GM12878 (cell line): ENCODE results near the gene N4BP3.

Experiments
- CHD4 ChIP-seq: fragments of 200-600 bp; sonication (generic); IDR thresholded peaks from 2 replicates; pipeline ENCODE4 v1.6.1; 2016; ENCODE audit warnings: mild to moderate bottlenecking
- CTCF ChIP-seq, 3 experiments: IDR thresholded peaks in 2 of 3; conservative IDR thresholded peaks in 1 of 3; 2 replicates each; pipeline ENCODE4 v1.5.1; 2011; ENCODE audit warnings: low read depth in 3 of 3, low read length in 3 of 3, mild to moderate bottlenecking in 3 of 3, control low read depth in 2 of 3, moderate library complexity in 2 of 3, inconsistent platforms in 1 of 3, mixed read lengths in 1 of 3; ENCODE audit not compliant: control insufficient read depth in 2 of 3, insufficient read depth in 1 of 3; ENCODE audit errors: extremely low read depth in 1 of 3
- NRF1 ChIP-seq: conservative IDR thresholded peaks from 2 replicates; pipeline ENCODE4 v1.6.1; 2011; ENCODE audit warnings: mild to moderate bottlenecking, low read depth, low read length, improper control_type of control experiment
- POLR2AphosphoS5 ChIP-seq: IDR thresholded peaks from 2 replicates; pipeline ENCODE4 v1.6.1; 2011; ENCODE audit warnings: mild to moderate bottlenecking, low read length, inconsistent platforms
- RBBP5 ChIP-seq: fragments of 200-600 bp; sonication (generic); conservative IDR thresholded peaks from 2 replicates; pipeline ENCODE4 v1.6.1; 2016
- RCOR1 ChIP-seq: conservative IDR thresholded peaks from 2 replicates; pipeline ENCODE4 v1.6.1; 2012; ENCODE audit warnings: low read depth, low read length, improper control_type of control experiment
- TCF7 ChIP-seq: IDR thresholded peaks from 2 replicates; pipeline ENCODE4 v1.6.1; 2014; ENCODE audit warnings: antibody characterized with exemption, borderline replicate concordance

DNA sequence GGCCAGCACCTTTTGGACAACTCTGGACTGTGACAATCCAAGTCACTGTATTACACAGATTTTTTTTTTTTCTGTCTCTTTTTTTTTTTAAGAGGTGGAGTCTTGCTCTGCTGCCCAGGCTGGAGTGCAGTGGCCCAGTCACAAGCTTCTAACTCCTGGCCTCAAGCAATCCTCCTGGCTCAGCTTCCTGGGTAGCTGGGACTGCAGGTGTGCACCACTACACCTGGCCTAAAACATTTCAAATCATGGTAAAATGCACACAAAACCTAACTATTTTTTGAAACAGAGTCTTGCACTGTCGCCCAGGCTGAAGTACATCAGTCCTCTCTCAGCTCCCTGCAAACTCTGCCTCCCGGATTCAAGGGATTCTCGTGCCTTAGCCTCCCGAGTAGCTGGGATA lies 7.2 kb upstream of the N4BP3 start:
- TF ChIP-seq CTCF (IDR thresholded peaks at IDR 0.05 in 2 of 3, conservative IDR thresholded peaks at IDR 0.05 in 1 of 3; ENCODE audit: control insufficient read depth in 2 of 3, extremely low read depth in 1 of 3, insufficient read depth in 1 of 3, low read depth in 3 of 3, low read length in 3 of 3) = no peak
- no peak for TF ChIP-seq RCOR1
- TF ChIP-seq CHD4 = no peak
- TF ChIP-seq RBBP5 = no peak
- TF ChIP-seq NRF1 = no peak
- TF ChIP-seq POLR2AphosphoS5 = no peak
- TF ChIP-seq TCF7 = no peak
